ENCODE measurements around the gene MTOR. TPM values are rescaled to one million over a fixed set of nuclear protein-coding genes. Genes with fewer than 3 reads are reported as not detected.
"Not testable (repeated sequence)": the region's sequence is repeated elsewhere in the genome, so short reads cannot be mapped to it uniquely, and the experiment has no call there.

MTOR gene
- polyA plus RNA-seq, 1 experiment, result 27.7 TPM

DNA sequence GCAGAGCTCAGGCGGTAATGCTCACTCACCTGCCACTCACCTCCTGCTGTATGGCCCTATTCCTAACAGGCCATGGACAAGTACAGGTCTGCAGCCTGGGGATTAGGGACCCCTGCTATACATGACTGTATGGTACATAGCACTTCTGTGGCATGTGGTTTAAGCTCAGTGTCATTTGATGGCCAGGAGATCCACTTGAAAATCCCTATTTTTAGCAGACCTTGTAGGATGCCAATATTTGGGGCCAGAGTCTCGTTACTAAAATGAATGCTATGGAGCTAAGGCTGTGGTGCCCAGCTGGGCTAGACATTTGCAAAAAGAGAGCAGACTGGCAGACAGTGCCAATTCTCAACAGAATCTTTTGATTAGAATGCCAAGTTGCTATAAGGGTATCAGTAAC, 74.9 kb downstream of the MTOR start:
- POLR2A ChIA-PET, result no interaction called here
- Histone ChIP-seq H3K9me3 (ENCODE audit: control insufficient read depth, insufficient read depth, low read length) (no peaks in the 10 kb centered on the region), H3K27me3 (ENCODE audit: control insufficient read depth, insufficient read depth, low read length) (no peaks in the 10 kb centered on the region), H3K27ac (ENCODE audit: low read depth, low read length) (no peak overlapping the region), H3K4me3 (ENCODE audit: low read depth, low read length) (no peak overlapping the region)
- DNase-seq (ENCODE audit: low read depth, low spot score), result no peak
- CTCF ChIA-PET, result interaction anchor here (0.6 to 1.1 kb wide), 4 partner anchors 14 to 150 kb away, joined by 3 to 6 read pairs (median 3); no protein-coding TSS in a partner anchor
- TF ChIP-seq, protein P1, sequence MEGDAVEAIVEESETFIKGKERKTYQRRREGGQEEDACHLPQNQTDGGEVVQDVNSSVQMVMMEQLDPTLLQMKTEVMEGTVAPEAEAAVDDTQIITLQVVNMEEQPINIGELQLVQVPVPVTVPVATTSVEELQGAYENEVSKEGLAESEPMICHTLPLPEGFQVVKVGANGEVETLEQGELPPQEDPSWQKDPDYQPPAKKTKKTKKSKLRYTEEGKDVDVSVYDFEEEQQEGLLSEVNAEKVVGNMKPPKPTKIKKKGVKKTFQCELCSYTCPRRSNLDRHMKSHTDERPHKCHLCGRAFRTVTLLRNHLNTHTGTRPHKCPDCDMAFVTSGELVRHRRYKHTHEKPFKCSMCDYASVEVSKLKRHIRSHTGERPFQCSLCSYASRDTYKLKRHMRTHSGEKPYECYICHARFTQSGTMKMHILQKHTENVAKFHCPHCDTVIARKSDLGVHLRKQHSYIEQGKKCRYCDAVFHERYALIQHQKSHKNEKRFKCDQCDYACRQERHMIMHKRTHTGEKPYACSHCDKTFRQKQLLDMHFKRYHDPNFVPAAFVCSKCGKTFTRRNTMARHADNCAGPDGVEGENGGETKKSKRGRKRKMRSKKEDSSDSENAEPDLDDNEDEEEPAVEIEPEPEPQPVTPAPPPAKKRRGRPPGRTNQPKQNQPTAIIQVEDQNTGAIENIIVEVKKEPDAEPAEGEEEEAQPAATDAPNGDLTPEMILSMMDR (IDR thresholded peaks at IDR 0.05; ENCODE audit: low read depth, low read length), result no peak

DNA sequence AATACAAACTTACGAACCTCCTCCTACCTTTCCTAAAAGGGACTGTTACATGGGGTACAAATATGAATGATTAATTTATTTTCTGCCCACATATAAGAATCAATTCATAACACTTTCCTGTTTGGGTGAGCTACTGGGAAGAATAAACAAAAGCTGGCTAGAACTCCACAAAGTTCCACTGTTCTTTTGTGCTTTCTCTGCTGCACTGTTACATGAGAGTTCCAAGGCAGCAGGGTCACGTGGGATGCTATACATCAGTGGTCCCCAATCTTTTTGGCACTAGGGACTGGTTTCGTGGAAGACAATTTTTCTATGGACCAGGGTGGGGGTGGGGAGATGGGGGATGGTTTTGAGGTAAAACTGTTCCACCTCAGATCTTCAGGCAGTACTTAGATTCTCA, 75.4 kb downstream of the MTOR start:
- no peaks in the 10 kb centered on the region for H3K27me3 ChIP-seq (ENCODE audit: control insufficient read depth, insufficient read depth, low read length)
- POLR2A ChIA-PET, result no interaction called here
- CTCF ChIA-PET, result interaction anchor here (0.6 kb wide), 1 partner anchor 150 kb away, joined by 3 read pairs; no protein-coding TSS in a partner anchor

DNA sequence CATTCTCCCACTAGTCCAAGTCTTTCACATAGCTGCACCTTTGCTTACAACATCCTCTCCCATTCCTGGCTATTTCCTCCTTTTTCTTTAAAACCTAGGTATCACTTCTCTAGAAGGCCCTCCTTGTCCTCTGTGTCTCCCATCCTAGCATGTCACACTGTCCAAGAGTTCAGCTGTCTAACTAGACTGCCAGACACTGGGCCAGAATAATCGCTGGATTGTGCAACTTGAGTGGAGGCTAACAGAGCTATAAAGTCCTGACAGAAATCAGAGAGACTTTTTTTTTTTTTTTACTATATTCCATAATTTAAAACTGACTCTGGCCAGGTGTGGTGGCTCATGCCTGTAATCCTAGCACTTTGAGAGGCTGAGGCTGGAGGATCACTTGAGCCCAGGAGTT, 77.4 kb downstream of the MTOR start:
- Histone ChIP-seq H3K27ac (ENCODE audit: low read depth, low read length) (no peak overlapping the region), H3K27me3 (ENCODE audit: control insufficient read depth, insufficient read depth, low read length) (no peaks in the 10 kb centered on the region), H3K4me3 (ENCODE audit: low read depth, low read length) (no peak overlapping the region), H3K9me3 (ENCODE audit: control insufficient read depth, insufficient read depth, low read length) (no peaks in the 10 kb centered on the region)
- CTCF ChIA-PET, result interaction anchor here (2.5 kb wide), 1 partner anchor 148 kb away, joined by 10 read pairs; no protein-coding TSS in a partner anchor
- POLR2A ChIA-PET, result no interaction called here
- DNase-seq (ENCODE audit: low read depth, low spot score), result no peak
- TF ChIP-seq, protein P1 (IDR thresholded peaks at IDR 0.05; ENCODE audit: low read depth, low read length), result no peak

More for the DNA sequence above, 75.4 kb downstream of the MTOR start:
- Histone ChIP-seq H3K4me3 (ENCODE audit: low read depth, low read length) (no peak overlapping the region), H3K9me3 (ENCODE audit: control insufficient read depth, insufficient read depth, low read length) (no peaks in the 10 kb centered on the region), H3K27ac (ENCODE audit: low read depth, low read length) (no peak overlapping the region)
- DNase-seq (ENCODE audit: low read depth, low spot score), result no peak
- TF ChIP-seq, protein P1 (IDR thresholded peaks at IDR 0.05; ENCODE audit: low read depth, low read length), result no peak

DNA sequence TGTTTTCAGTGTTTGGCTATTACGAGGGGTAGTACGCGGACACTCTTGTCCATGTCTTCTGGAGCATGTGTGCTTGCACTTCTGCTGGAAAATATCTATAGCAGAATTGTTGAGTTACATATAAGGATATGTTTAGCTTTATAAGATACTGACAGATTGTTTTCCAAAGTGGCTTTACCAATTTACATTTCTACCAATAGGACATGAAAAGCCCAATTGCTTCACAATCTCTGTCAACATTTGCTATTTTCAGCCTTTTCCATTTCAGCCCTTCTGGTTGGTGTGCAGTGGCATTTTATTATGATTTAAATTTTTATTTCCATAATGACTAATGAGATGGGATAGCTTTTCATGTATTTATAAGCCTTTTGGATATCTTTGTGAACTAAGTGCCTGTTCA, 79.5 kb downstream of the MTOR start:
- TF ChIP-seq, protein P1 (IDR thresholded peaks at IDR 0.05; ENCODE audit: low read depth, low read length), result no peak
- H3K4me3 ChIP-seq (ENCODE audit: low read depth, low read length), result no peak overlapping the region
- no peaks in the 10 kb centered on the region for H3K27me3 ChIP-seq (ENCODE audit: control insufficient read depth, insufficient read depth, low read length)
- CTCF ChIA-PET, result interaction anchor here (1.2 to 2.5 kb wide), 2 partner anchors 145 kb away, joined by 5 to 10 read pairs; no protein-coding TSS in a partner anchor
- no peak overlapping the region for H3K27ac ChIP-seq (ENCODE audit: low read depth, low read length)
- no peaks in the 10 kb centered on the region for H3K9me3 ChIP-seq (ENCODE audit: control insufficient read depth, insufficient read depth, low read length)
- no peak for DNase-seq (ENCODE audit: low read depth, low spot score)
- POLR2A ChIA-PET, result no interaction called here

DNA sequence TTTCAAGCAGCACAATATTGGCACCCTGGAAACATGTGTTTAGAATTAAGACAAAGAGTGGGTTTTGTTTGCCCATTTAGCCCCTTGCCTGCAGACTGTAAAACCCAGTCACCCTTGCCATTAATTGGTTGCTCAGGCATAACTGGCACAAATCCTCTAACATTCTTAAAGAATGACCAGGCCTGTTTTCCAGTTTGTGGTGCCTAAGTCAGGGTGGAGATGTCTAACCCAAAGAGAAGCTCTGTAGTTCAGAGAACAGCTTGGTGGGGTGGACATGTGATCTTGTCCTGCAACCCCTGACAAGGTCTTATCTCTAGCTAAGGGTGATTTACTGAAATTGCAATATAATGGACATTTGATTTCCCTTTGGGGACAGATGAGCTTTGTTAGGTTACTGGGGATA, 82.0 kb downstream of the MTOR start:
- Histone ChIP-seq H3K4me3 (ENCODE audit: low read depth, low read length) (no peak overlapping the region), H3K9me3 (ENCODE audit: control insufficient read depth, insufficient read depth, low read length) (no peaks in the 10 kb centered on the region), H3K27me3 (ENCODE audit: control insufficient read depth, insufficient read depth, low read length) (no peaks in the 10 kb centered on the region), H3K27ac (ENCODE audit: low read depth, low read length) (peak overlapping the region; percentile 11)
- DNase-seq (ENCODE audit: low read depth, low spot score), result no peak
- CTCF ChIA-PET, result interaction anchor here (0.8 to 2.5 kb wide), 3 partner anchors 20 to 143 kb away, joined by 3 to 13 read pairs (median 5); no protein-coding TSS in a partner anchor
- TF ChIP-seq, protein P1 (IDR thresholded peaks at IDR 0.05; ENCODE audit: low read depth, low read length), result no peak
- POLR2A ChIA-PET, result interaction anchor here (1.0 kb wide), 1 partner anchor 45 kb away, joined by 4 read pairs; no protein-coding TSS in a partner anchor

DNA sequence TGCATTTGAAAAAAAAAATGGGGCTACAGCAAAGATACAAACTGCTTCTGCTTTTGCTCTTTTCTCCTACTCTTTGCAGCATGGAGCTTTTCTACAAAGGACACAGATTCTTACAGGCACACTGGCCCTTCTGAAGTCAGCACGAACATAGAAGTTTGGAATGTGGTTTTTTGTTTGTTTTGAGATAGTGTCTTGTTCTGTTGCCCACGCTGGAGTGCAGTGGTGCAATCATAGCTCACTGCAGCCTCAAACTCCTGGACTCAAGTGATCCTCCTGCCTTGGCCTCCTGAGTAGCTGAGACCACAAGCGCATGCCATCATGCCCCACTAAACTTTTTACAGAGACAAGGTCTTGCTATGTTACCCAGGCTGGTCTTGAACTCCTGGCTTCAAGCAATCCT, 82.6 kb downstream of the MTOR start:
- not testable (repeated sequence) for H3K4me3 ChIP-seq (ENCODE audit: low read depth, low read length); H3K9me3 ChIP-seq (ENCODE audit: control insufficient read depth, insufficient read depth, low read length); H3K27ac ChIP-seq (ENCODE audit: low read depth, low read length); H3K27me3 ChIP-seq (ENCODE audit: control insufficient read depth, insufficient read depth, low read length); DNase-seq (ENCODE audit: low read depth, low spot score)
- CTCF ChIA-PET, result interaction anchor here (0.6 to 2.5 kb wide), 2 partner anchors 142 to 466 kb away, joined by 5 to 13 read pairs; no protein-coding TSS in a partner anchor
- POLR2A ChIA-PET, result interaction anchor here (0.6 to 2.1 kb wide), 4 partner anchors 21 to 1035 kb away, joined by 3 to 13 read pairs (median 4); no protein-coding TSS in a partner anchor
